IMR-90 (cell line): Measurements from ENCODE around the gene LIPK. TPM values are rescaled to one million over a fixed set of nuclear protein-coding genes. Genes with fewer than 3 reads are reported as not detected.
"Not testable (repeated sequence)": the region's sequence is repeated elsewhere in the genome, so short reads cannot be mapped to it uniquely, and the experiment has no call there.

Experiments
- ATAC-seq: fragments of 200-7000 bp; cut with Tn5 transposase; 2 replicates; pipeline ENCODE4 v1.9.1; 2020; ENCODE audit warnings: low read depth, mild to moderate bottlenecking, moderate library complexity
- BruUV-seq: library from RNA; stranded (reverse); fragments of 400-500 nt; replicated peaks from 2 replicates; lab custom pipeline; 2021; lab: Mats Ljungman, UMichigan
- CTCF ChIA-PET: fragments of 300-600 bp; formaldehyde crosslinking; extraction: SDS; loops from one replicate; lab custom pipeline; 2021; ENCODE audit warnings: antibody characterized with exemption; lab: Yijun Ruan, JAX
- POLR2A ChIA-PET: fragments of 300-600 bp; sonication (Branson Sonifier 250); formaldehyde crosslinking; loops from one replicate; lab custom pipeline; 2022; ENCODE audit warnings: antibody characterized with exemption; ENCODE audit not compliant: unreplicated experiment; lab: Charles Lee
- DNase-seq: peaks from one replicate; pipeline ENCODE4 v3.0.0; 2013
- H2AFZ ChIP-seq: replicated peaks from 2 replicates; pipeline ENCODE3; 2013; ENCODE audit warnings: low read length, mild to moderate bottlenecking; ENCODE audit not compliant: poor library complexity
- H2AK5ac ChIP-seq: 2 replicates; pipeline ENCODE4 v1.6.1; 2013; ENCODE audit warnings: low read depth, low read length, inconsistent platforms
- H2AK9ac ChIP-seq: replicated peaks from 2 replicates; pipeline ENCODE3; 2013; ENCODE audit warnings: mild to moderate bottlenecking, low read depth, low read length, moderate library complexity; ENCODE audit not compliant: poor library complexity
- H2BK120ac ChIP-seq: 2 replicates; pipeline ENCODE4 v1.6.1; 2013; ENCODE audit warnings: low read depth, low read length, inconsistent platforms
- H2BK15ac ChIP-seq: 3 replicates; pipeline ENCODE4 v1.6.1; 2013; ENCODE audit warnings: low read depth, low read length, inconsistent platforms
- H2BK20ac ChIP-seq: 2 replicates; pipeline ENCODE4 v1.6.1; 2013; ENCODE audit warnings: low read depth, mild to moderate bottlenecking, inconsistent platforms, low read length, moderate library complexity
- H2BK5ac ChIP-seq: 2 replicates; pipeline ENCODE4 v1.6.1; 2013; ENCODE audit warnings: mild to moderate bottlenecking, low read depth, low read length, inconsistent platforms; ENCODE audit not compliant: poor library complexity, severe bottlenecking
- H3K14ac ChIP-seq: replicated peaks from 2 replicates; pipeline ENCODE4 v1.6.1; 2013; ENCODE audit warnings: low read depth, low read length, inconsistent platforms
- H3K18ac ChIP-seq: 2 replicates; pipeline ENCODE4 v1.6.1; 2013; ENCODE audit warnings: low read depth, low read length, control low read depth
- H3K23ac ChIP-seq: 2 replicates; pipeline ENCODE4 v1.6.1; 2013; ENCODE audit warnings: low read depth, low read length, inconsistent platforms
- H3K27ac ChIP-seq: 2 replicates; pipeline ENCODE4 v1.5.1; 2013; ENCODE audit warnings: mild to moderate bottlenecking, control low read depth, low read length; ENCODE audit not compliant: insufficient read depth
- H3K27me3 ChIP-seq: 2 replicates; pipeline ENCODE4 v1.6.1; 2013; ENCODE audit warnings: low read length; ENCODE audit not compliant: control insufficient read depth, insufficient read depth
- H3K36me3 ChIP-seq: 2 replicates; pipeline ENCODE4 v1.6.1; 2013; ENCODE audit warnings: low read length, mixed read lengths; ENCODE audit not compliant: control insufficient read depth, insufficient read depth
- H3K4ac ChIP-seq: 2 replicates; pipeline ENCODE4 v1.6.1; 2013; ENCODE audit warnings: low read depth, low read length, inconsistent platforms
- H3K4me1 ChIP-seq: 2 replicates; pipeline ENCODE4 v1.6.1; 2013; ENCODE audit warnings: low read length, mixed read lengths; ENCODE audit not compliant: control insufficient read depth, insufficient read depth
- H3K4me2 ChIP-seq: 2 replicates; pipeline ENCODE4 v1.6.1; 2013; ENCODE audit warnings: low read depth, mild to moderate bottlenecking, control low read depth, low read length, moderate library complexity
- H3K4me3 ChIP-seq: 2 replicates; pipeline ENCODE4 v1.5.1; 2013; ENCODE audit warnings: low read depth, mild to moderate bottlenecking, control low read depth, low read length, moderate library complexity; ENCODE audit not compliant: insufficient read depth
- H3K56ac ChIP-seq: 2 replicates; pipeline ENCODE4 v1.6.1; 2013; ENCODE audit warnings: low read length, inconsistent platforms; ENCODE audit not compliant: insufficient read depth; ENCODE audit errors: extremely low read depth
- H3K79me1 ChIP-seq, 2 experiments: 2 replicates each; pipeline ENCODE4 v1.6.1; 2013; ENCODE audit warnings: low read length in 2 of 2, inconsistent platforms in 1 of 2, low read depth in 1 of 2
- H3K9ac ChIP-seq: 2 replicates; pipeline ENCODE4 v1.6.1; 2013; ENCODE audit warnings: low read depth, low read length, control low read depth
- H3K9me1 ChIP-seq: 2 replicates; pipeline ENCODE4 v1.6.1; 2013; ENCODE audit warnings: low read length, inconsistent platforms; ENCODE audit not compliant: insufficient read depth
- H3K9me3 ChIP-seq: 2 replicates; pipeline ENCODE4 v1.6.1; 2013; ENCODE audit warnings: low read length; ENCODE audit not compliant: control insufficient read depth, insufficient read depth
- H4K20me1 ChIP-seq: 2 replicates; pipeline ENCODE4 v1.6.1; 2013; ENCODE audit warnings: low read length, inconsistent platforms; ENCODE audit not compliant: insufficient read depth
- H4K5ac ChIP-seq: 2 replicates; pipeline ENCODE4 v1.6.1; 2013; ENCODE audit warnings: mild to moderate bottlenecking, low read depth, low read length, control low read depth
- H4K8ac ChIP-seq, 2 experiments: 2 replicates each; pipeline ENCODE4 v1.6.1; 2013; ENCODE audit warnings: low read depth in 2 of 2, low read length in 2 of 2, control low read depth in 1 of 2, inconsistent platforms in 1 of 2
- H4K91ac ChIP-seq: 2 replicates; pipeline ENCODE4 v1.6.1; 2013; ENCODE audit warnings: low read depth, low read length, inconsistent platforms; ENCODE audit not compliant: insufficient read depth
- WGBS, 2 experiments: methylation state at CpG; one replicate each; pipeline versions ENCODE4 v1.1.5 to v1.1.7; 2013; ENCODE audit warnings: missing lambda C conversion rate in 2 of 2; ENCODE audit not compliant: insufficient read length in 1 of 2; ENCODE audit errors: extremely low coverage in 2 of 2; 5-methylcytosine and 5-hydroxymethylcytosine counted together
- dilution Hi-C: fragments of 300-500 bp; cut with HindIII; formaldehyde crosslinking; loops from one replicate; pipeline ENCODE4 v1.14.3; 2018; ENCODE audit warnings: low sequenced_read_pairs; ENCODE audit not compliant: unreplicated experiment
- in situ Hi-C: fragments of 300-500 bp; cut with MboI; formaldehyde crosslinking; loops from 3 replicates; pipeline ENCODE4 v1.14.3; 2019; ENCODE audit warnings: low sequenced_read_pairs, inconsistent platforms, mixed read lengths
- intact Hi-C: fragments of 100-400 bp; cut with micrococcal nuclease; formaldehyde crosslinking; loops from 2 replicates; pipeline ENCODE4 v1.10.0; 2022
- polyA plus RNA-seq, 3 experiments: library from polyadenylated mRNA; depleted of rRNA; stranded (reverse); fragments of >200 nt; gene quantifications; 2 replicates each; pipeline ENCODE4 v1.2.3, GENCODE V29; 2012; ENCODE audit warnings: low replicate concordance in 1 of 3
- total RNA-seq: library from RNA; depleted of rRNA; stranded (reverse); fragments of >200 nt; gene quantifications from 2 replicates; pipeline ENCODE4 v1.2.3, GENCODE V29; 2012

The LIPK gene
- total and polyA plus RNA-seq, 2 of the 4 experiments (the other 2 are of a cell fraction), result not detected

GRCh38 chr10:88663153-88663552, 42.9 kb upstream of the LIPK start:
- H4K8ac ChIP-seq, H2AFZ ChIP-seq, H3K56ac ChIP-seq, H3K4me3 ChIP-seq, H2BK20ac ChIP-seq, H3K9me1 ChIP-seq, H3K36me3 ChIP-seq, H3K23ac ChIP-seq, H2AK9ac ChIP-seq, H4K5ac ChIP-seq, H3K9ac ChIP-seq, H2BK120ac ChIP-seq, H2BK15ac ChIP-seq, H3K27me3 ChIP-seq, DNase-seq, H4K91ac ChIP-seq, H4K20me1 ChIP-seq, H3K18ac ChIP-seq, H3K9me3 ChIP-seq, intact Hi-C loops, H3K79me1 ChIP-seq, dilution Hi-C loops, POLR2A ChIA-PET, H3K4me1 ChIP-seq, BruUV-seq, ATAC-seq, H3K27ac ChIP-seq, H3K4me2 ChIP-seq, H3K14ac ChIP-seq, H2AK5ac ChIP-seq, H3K4ac ChIP-seq, H2BK5ac ChIP-seq, in situ Hi-C loops: not testable (repeated sequence)
- no CpG with 5 or more reads among the region's 2 CpGs for WGBS, 2 experiments
- CTCF ChIA-PET, result interaction anchor here (1.1 kb wide), 1 partner anchor 27 kb away, joined by 5 read pairs; no protein-coding TSS in a partner anchor
